ENCODE measurements around the gene RTP2.

RTP2 gene

GRCh38 chr3:187738331-187739093 is 36.2 kb upstream of the RTP2 start:
- peak; percentile 59 for DNase-seq

GRCh38 chr3:187738071-187738330 is 35.6 kb upstream of the RTP2 start:
- DNase-seq, result no peak

- peak; percentile 68 for DNase-seq
Measured at GRCh38 chr3:187737368-187738070, 35.2 kb upstream of the RTP2 start.

GRCh38 chr3:187737006-187737367 is 34.6 kb upstream of the RTP2 start:
- no peak for DNase-seq

GRCh38 chr3:187736418-187736871 is 34.1 kb upstream of the RTP2 start:
- no peak for DNase-seq

- DNase-seq, result no peak
Measured at GRCh38 chr3:187735837-187736236, 33.5 kb upstream of the RTP2 start.

GRCh38 chr3:187735383-187735782 is 33.0 kb upstream of the RTP2 start:
- DNase-seq, result no peak

GRCh38 chr3:187734841-187735240 is 32.5 kb upstream of the RTP2 start:
- no peak for DNase-seq

GRCh38 chr3:187733371-187733770 is 31.0 kb upstream of the RTP2 start:
- DNase-seq, result no peak

- no peak for DNase-seq
Measured at GRCh38 chr3:187729598-187729997, 27.2 kb upstream of the RTP2 start.

- DNase-seq, result no peak
Measured at GRCh38 chr3:187728940-187729583, 26.7 kb upstream of the RTP2 start.

GRCh38 chr3:187728248-187728647 is 25.9 kb upstream of the RTP2 start:
- DNase-seq, result no peak

GRCh38 chr3:187726564-187726963 is 24.2 kb upstream of the RTP2 start:
- no peak for DNase-seq

- DNase-seq, result no peak
Measured at GRCh38 chr3:187725653-187726370, 23.5 kb upstream of the RTP2 start.

GRCh38 chr3:187725224-187725623 is 22.9 kb upstream of the RTP2 start:
- no peak for DNase-seq

- DNase-seq, result no peak
Measured at GRCh38 chr3:187722206-187722612, 19.9 kb upstream of the RTP2 start.

GRCh38 chr3:187721055-187721454 is 18.7 kb upstream of the RTP2 start:
- no peak for DNase-seq

- no peak for DNase-seq
Measured at GRCh38 chr3:187720337-187720670, 17.9 kb upstream of the RTP2 start.

- DNase-seq, result no peak
Measured at GRCh38 chr3:187719628-187720336, 17.4 kb upstream of the RTP2 start.

GRCh38 chr3:187718802-187719201 is 16.4 kb upstream of the RTP2 start:
- DNase-seq, result no peak

- no peak for DNase-seq
Measured at GRCh38 chr3:187717572-187717971, 15.2 kb upstream of the RTP2 start.

- DNase-seq, result peak; percentile 70
Measured at GRCh38 chr3:187714404-187714979, 12.1 kb upstream of the RTP2 start.

- no peak for DNase-seq
Measured at GRCh38 chr3:187713504-187713903, 11.1 kb upstream of the RTP2 start.

All from activated CD4-positive, CD25-positive, alpha-beta regulatory T cell treated with anti-CD3 and anti-CD28 coated beads, Interleukin-2, amount 50 U/mL, for 72 hours (primary cell).